HepG2 (cell line): ENCODE results near the gene KCNIP3. TPM values are rescaled to one million over a fixed set of nuclear protein-coding genes. Genes with fewer than 3 reads are reported as not detected.

ENCODE experiments used
- BCL3 ChIP-seq: sonication (generic); formaldehyde crosslinking; IDR thresholded peaks from 2 replicates; pipeline ENCODE4 v1.5.1; 2020; ENCODE audit warnings: mild to moderate bottlenecking, missing genetic modification reagents, moderate library complexity
- CTCF ChIP-seq: sonication (generic); formaldehyde crosslinking; IDR thresholded peaks from 2 replicates; pipeline ENCODE4 v1.5.0; 2020; ENCODE audit warnings: mild to moderate bottlenecking, missing genetic modification reagents, moderate library complexity
- FOXP1 ChIP-seq, 2 experiments: fragments of 450-650 bp in 1 of 2; IDR thresholded peaks; 2 replicates each; pipeline ENCODE4 v1.6.1; 2017 to 2018; ENCODE audit warnings: antibody characterized with exemption in 1 of 2
- ISL2 ChIP-seq: sonication (generic); formaldehyde crosslinking; IDR thresholded peaks from 2 replicates; pipeline ENCODE4 v1.5.0; 2020; ENCODE audit warnings: missing genetic modification reagents
- STAT5B ChIP-seq: sonication (generic); formaldehyde crosslinking; IDR thresholded peaks from 2 replicates; pipeline ENCODE4 v1.4.0; 2020; ENCODE audit warnings: missing genetic modification reagents
- ZFYVE20 ChIP-seq: sonication (generic); formaldehyde crosslinking; IDR thresholded peaks from 2 replicates; pipeline ENCODE4 v1.8.0; 2023; ENCODE audit warnings: low read depth, mild to moderate bottlenecking, moderate library complexity, missing genetic modification reagents, borderline replicate concordance
- ZNF160 ChIP-seq: sonication (generic); formaldehyde crosslinking; IDR thresholded peaks from 2 replicates; pipeline ENCODE4 v1.8.0; 2022; ENCODE audit warnings: mild to moderate bottlenecking, inconsistent platforms, missing genetic modification reagents
- ZNF225 ChIP-seq: sonication (generic); formaldehyde crosslinking; IDR thresholded peaks from 2 replicates; pipeline ENCODE4 v1.4.0; 2020; ENCODE audit warnings: mild to moderate bottlenecking, missing genetic modification reagents
- ZNF44 ChIP-seq: sonication (generic); formaldehyde crosslinking; IDR thresholded peaks from 2 replicates; pipeline ENCODE4 v1.5.1; 2020; ENCODE audit warnings: mild to moderate bottlenecking, missing genetic modification reagents
- ZNF468 ChIP-seq: sonication (generic); formaldehyde crosslinking; IDR thresholded peaks from 2 replicates; pipeline ENCODE4 v1.8.0; 2022; ENCODE audit warnings: mild to moderate bottlenecking, moderate library complexity, missing genetic modification reagents
- ZNF510 ChIP-seq: sonication (generic); formaldehyde crosslinking; IDR thresholded peaks from 2 replicates; pipeline ENCODE4 v1.4.0; 2020; ENCODE audit warnings: low read depth, mild to moderate bottlenecking, missing genetic modification reagents
- ZNF598 ChIP-seq: sonication (generic); formaldehyde crosslinking; IDR thresholded peaks from 2 replicates; pipeline ENCODE4 v1.5.1; 2020; ENCODE audit warnings: mild to moderate bottlenecking, missing genetic modification reagents, borderline replicate concordance
- ZNF646 ChIP-seq: sonication (generic); formaldehyde crosslinking; IDR thresholded peaks from 2 replicates; pipeline ENCODE4 v1.9.0; 2021; ENCODE audit warnings: mild to moderate bottlenecking, missing genetic modification reagents
- ZNF660 ChIP-seq: sonication (generic); formaldehyde crosslinking; IDR thresholded peaks from 2 replicates; pipeline ENCODE4 v1.5.1; 2020; ENCODE audit warnings: mild to moderate bottlenecking, low read depth, missing genetic modification reagents, borderline replicate concordance
- ZZZ3 ChIP-seq: sonication (generic); formaldehyde crosslinking; IDR thresholded peaks from 2 replicates; pipeline ENCODE4 v1.4.0; 2020; ENCODE audit warnings: missing genetic modification reagents, mild to moderate bottlenecking, borderline replicate concordance
- polyA plus RNA-seq, 8 experiments: library from polyadenylated mRNA; depleted of rRNA in 3 of 8; stranded (reverse) in 7 of 8; unstranded in 1 of 8; fragments of >200 nt; fragmentation: Illumina TruSeq in 4 of 8; extraction: Trizol in 4 of 8; gene quantifications; 2 replicates each; pipeline versions ENCODE4 v1.2.1 to v1.2.3, GENCODE V29; 2011 to 2016; ENCODE audit warnings: low read depth in 4 of 8, missing spikeins in 1 of 8, mixed read lengths in 1 of 8; ENCODE audit not compliant: insufficient read depth in 1 of 8
- total RNA-seq, 5 experiments: library from RNA; depleted of rRNA; stranded (reverse); fragments of >200 nt; fragmentation: Illumina TruSeq; extraction: Trizol; gene quantifications; 2 replicates each; pipeline ENCODE4 v1.2.3, GENCODE V29; 2016; ENCODE audit warnings: low read depth in 1 of 5
- TF ChIP-seq, protein P1 (sequence below): sonication (generic); formaldehyde crosslinking; IDR thresholded peaks from 2 replicates; pipeline ENCODE4 v1.4.0; 2020; ENCODE audit warnings: missing genetic modification reagents, mild to moderate bottlenecking, borderline replicate concordance

KCNIP3 gene
- total and polyA plus RNA-seq, 2 of the 13 experiments (the other 11 are each of a cell fraction or from before 2014, with no cell fraction given) = not detected

DNA sequence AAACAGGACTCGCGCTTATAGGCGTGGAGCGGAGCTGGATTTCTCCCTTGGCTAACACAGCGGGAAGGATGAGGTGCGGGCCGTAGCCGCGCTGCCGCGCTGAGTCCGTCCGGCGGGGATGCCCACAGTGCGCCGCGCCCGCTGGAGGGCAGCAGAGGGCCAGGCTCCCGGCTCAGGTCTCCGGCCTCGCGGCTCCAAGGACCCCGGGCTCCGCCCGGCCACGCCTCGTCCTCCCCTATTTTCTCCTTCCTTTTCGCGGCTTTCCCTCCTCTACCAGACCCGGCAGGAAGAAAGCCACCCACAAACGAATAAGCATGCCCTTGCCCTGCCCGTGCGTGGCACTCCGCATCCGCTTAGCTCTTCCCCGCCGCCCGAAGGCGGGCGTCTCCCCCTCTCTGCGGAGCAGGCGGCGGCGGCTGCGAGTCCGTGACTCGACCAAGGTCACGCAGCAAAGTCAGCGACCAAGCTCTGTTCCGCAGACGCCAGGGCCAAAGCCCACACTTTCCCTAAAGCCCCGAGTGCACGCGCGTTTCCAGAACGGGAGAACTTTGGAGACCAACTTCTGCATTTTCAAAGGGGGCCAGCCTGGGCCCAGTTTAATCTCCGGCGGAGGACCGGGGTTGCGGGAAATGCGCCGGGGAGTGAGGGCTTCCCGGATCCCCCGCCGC is 48.5 kb downstream of the KCNIP3 start (continued):
- TF ChIP-seq ZNF646 (CRISPR knock-in tag) (0 out of 2 replicates have a peak, but pooled peaks have one; percentile 25), STAT5B (CRISPR knock-in tag) (no peak), FOXP1 (IDR thresholded peaks at IDR 0.05) (no peak), FOXP1 (CRISPR knock-in tag; IDR thresholded peaks at IDR 0.05) (no peak), CTCF (CRISPR knock-in tag) (peak; percentile 94), ZNF598 (peak; percentile 95; the same call in 1 of the 2 replicates), ZNF468 (CRISPR knock-in tag) (no peak), ZNF225 (CRISPR knock-in tag) (peak; percentile 62; the same call in 1 of the 2 replicates), ZNF510 (CRISPR knock-in tag) (no peak), ZFYVE20 (CRISPR knock-in tag) (no peak), BCL3 (CRISPR knock-in tag) (peak; percentile 67), ZNF660 (CRISPR knock-in tag) (no peak), ZZZ3 (no peak), ZNF160 (CRISPR knock-in tag) (peak; percentile 17; the same call in 1 of the 2 replicates), ZNF44 (CRISPR knock-in tag) (no peak), ISL2 (CRISPR knock-in tag) (no peak)
- TF ChIP-seq, protein P1, sequence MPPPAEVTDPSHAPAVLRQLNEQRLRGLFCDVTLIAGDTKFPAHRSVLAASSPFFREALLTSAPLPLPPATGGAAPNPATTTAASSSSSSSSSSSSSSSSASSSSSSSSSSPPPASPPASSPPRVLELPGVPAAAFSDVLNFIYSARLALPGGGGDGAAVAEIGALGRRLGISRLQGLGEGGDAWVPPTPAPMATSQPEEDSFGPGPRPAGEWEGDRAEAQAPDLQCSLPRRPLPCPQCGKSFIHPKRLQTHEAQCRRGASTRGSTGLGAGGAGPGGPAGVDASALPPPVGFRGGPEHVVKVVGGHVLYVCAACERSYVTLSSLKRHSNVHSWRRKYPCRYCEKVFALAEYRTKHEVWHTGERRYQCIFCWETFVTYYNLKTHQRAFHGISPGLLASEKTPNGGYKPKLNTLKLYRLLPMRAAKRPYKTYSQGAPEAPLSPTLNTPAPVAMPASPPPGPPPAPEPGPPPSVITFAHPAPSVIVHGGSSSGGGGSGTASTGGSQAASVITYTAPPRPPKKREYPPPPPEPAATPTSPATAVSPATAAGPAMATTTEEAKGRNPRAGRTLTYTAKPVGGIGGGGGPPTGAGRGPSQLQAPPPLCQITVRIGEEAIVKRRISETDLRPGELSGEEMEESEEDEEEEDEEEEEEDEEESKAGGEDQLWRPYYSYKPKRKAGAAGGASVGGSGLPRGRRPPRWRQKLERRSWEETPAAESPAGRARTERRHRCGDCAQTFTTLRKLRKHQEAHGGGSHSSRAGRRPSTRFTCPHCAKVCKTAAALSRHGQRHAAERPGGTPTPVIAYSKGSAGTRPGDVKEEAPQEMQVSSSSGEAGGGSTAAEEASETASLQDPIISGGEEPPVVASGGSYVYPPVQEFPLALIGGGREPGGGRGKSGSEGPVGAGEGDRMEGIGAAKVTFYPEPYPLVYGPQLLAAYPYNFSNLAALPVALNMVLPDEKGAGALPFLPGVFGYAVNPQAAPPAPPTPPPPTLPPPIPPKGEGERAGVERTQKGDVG (CRISPR knock-in tag) = peak; percentile 50; the same call in 1 of the 2 replicates
